Measurements from ENCODE around the gene HDAC4. TPM values are rescaled to one million over a fixed set of nuclear protein-coding genes. Genes with fewer than 3 reads are reported as not detected.

The HDAC4 gene
- total RNA-seq, 4 donors from 2014 or later, result 21.6 to 72.7 (median 35.2) TPM

GRCh38 chr2:239053801-239054503, 346.9 kb downstream of the HDAC4 start:
- H3K27me3 ChIP-seq, result no peaks in the 10 kb centered on the region
- no peak overlapping the region for H3K27ac ChIP-seq
- H3K4me1 ChIP-seq, result no peaks in the 10 kb centered on the region
- peaks cover 18 to 96% (median 23%) of the 10 kb centered on the region in 3 donors for H3K36me3 ChIP-seq
- no peak overlapping the region for H3K4me3 ChIP-seq
- intact Hi-C loops (cut with DNase I), result no loop called here
- no peak for TF ChIP-seq POLR2A (IDR thresholded peaks at IDR 0.05)
- TF ChIP-seq CTCF (IDR thresholded peaks at IDR 0.05), result no peak
- 89 to 92% methylated on average over 2 to 5 of the region's 15 CpGs for WGBS, 2 donors
- DNase-seq, result no peak
- H3K9me3 ChIP-seq, result peaks cover 0 to 8% (median 0%) of the 10 kb centered on the region in 3 donors

- Histone ChIP-seq H3K27ac (no peak overlapping the region), H3K4me3 (no peak overlapping the region), H3K27me3 (no peaks in the 10 kb centered on the region), H3K9me3 (peaks cover 0 to 8% (median 0%) of the 10 kb centered on the region in 3 donors), H3K4me1 (no peaks in the 10 kb centered on the region), H3K36me3 (peaks cover 18 to 87% (median 23%) of the 10 kb centered on the region in 3 donors)
- intact Hi-C loops (cut with DNase I), result no loop called here
- DNase-seq, result no peak
- WGBS, 2 donors, result 95 to 98% methylated on average over 14 to 19 of the region's 51 CpGs
- TF ChIP-seq CTCF (IDR thresholded peaks at IDR 0.05) (no peak), POLR2A (IDR thresholded peaks at IDR 0.05) (no peak)
Observed at GRCh38 chr2:239052798-239053665, 347.8 kb downstream of the HDAC4 start.

- Histone ChIP-seq H3K9me3 (peaks cover 0 to 4% (median 0%) of the 10 kb centered on the region in 3 donors), H3K27ac (no peak overlapping the region), H3K36me3 (peaks cover 18 to 76% (median 23%) of the 10 kb centered on the region in 3 donors), H3K4me3 (no peak overlapping the region), H3K4me1 (no peaks in the 10 kb centered on the region), H3K27me3 (no peaks in the 10 kb centered on the region)
- WGBS, 2 donors, result 92 to 93% methylated on average over 18 of the region's 19 CpGs
- DNase-seq, result no peak
- intact Hi-C loops (cut with DNase I), result no loop called here
- TF ChIP-seq POLR2A (IDR thresholded peaks at IDR 0.05), result no peak
- TF ChIP-seq CTCF (IDR thresholded peaks at IDR 0.05), result no peak
Observed at GRCh38 chr2:239051891-239052445, 348.9 kb downstream of the HDAC4 start.

GRCh38 chr2:239050252-239050649, 350.6 kb downstream of the HDAC4 start:
- TF ChIP-seq POLR2A (IDR thresholded peaks at IDR 0.05) (no peak), CTCF (IDR thresholded peaks at IDR 0.05) (no peak)
- Histone ChIP-seq H3K36me3 (peaks cover 18 to 59% (median 23%) of the 10 kb centered on the region in 3 donors), H3K9me3 (peaks cover 0 to 4% (median 0%) of the 10 kb centered on the region in 3 donors), H3K27ac (no peak overlapping the region), H3K4me1 (no peaks in the 10 kb centered on the region), H3K4me3 (no peak overlapping the region), H3K27me3 (no peaks in the 10 kb centered on the region)
- no peak for DNase-seq
- 100% methylated on average over 2 of the region's 3 CpGs; no CpG with 5 or more reads in 1 of the 2 donors for WGBS, 2 donors
- intact Hi-C loops (cut with DNase I), result no loop called here
